SIG-M5 (cell line): Measurements from ENCODE around the gene CDR2L.
"Not testable (repeated sequence)": the region's sequence is repeated elsewhere in the genome, so short reads cannot be mapped to it uniquely, and the experiment has no call there.

Experiments used
- DNase-seq: peaks from one replicate; lab custom pipeline; 2025; lab: John Stamatoyannopoulos, UW

CDR2L gene

GRCh38 chr17:74959826-74960515, 27.5 kb upstream of the CDR2L start:
- no peak for DNase-seq

- no peak for DNase-seq
Observed at GRCh38 chr17:74960570-74961342, 26.7 kb upstream of the CDR2L start.

GRCh38 chr17:74961657-74962350, 25.6 kb upstream of the CDR2L start:
- no peak for DNase-seq

GRCh38 chr17:74962622-74963394, 24.6 kb upstream of the CDR2L start:
- no peak for DNase-seq

- no peak for DNase-seq
Observed at GRCh38 chr17:74963656-74964055, 23.8 kb upstream of the CDR2L start.

GRCh38 chr17:74964246-74964761, 23.1 kb upstream of the CDR2L start:
- no peak for DNase-seq

- DNase-seq, result no peak
Observed at GRCh38 chr17:74964988-74965622, 22.3 kb upstream of the CDR2L start.

GRCh38 chr17:74968361-74968780, 19.1 kb upstream of the CDR2L start:
- DNase-seq, result no peak

- not testable (repeated sequence) for DNase-seq
Observed at GRCh38 chr17:74969501-74969900, 17.9 kb upstream of the CDR2L start.

- no peak for DNase-seq
Observed at GRCh38 chr17:74970395-74970794, 17.0 kb upstream of the CDR2L start.

GRCh38 chr17:74971069-74971841, 16.2 kb upstream of the CDR2L start:
- DNase-seq, result no peak

GRCh38 chr17:74971842-74972106, 15.7 kb upstream of the CDR2L start:
- no peak for DNase-seq

GRCh38 chr17:74972107-74972972, 15.1 kb upstream of the CDR2L start, which contains the start of gene HID1:
TSS of gene HID1 (minus strand) at chr17:74972759. CDS start at chr17:74972656, 103 bp downstream.
- no peak for DNase-seq

GRCh38 chr17:74972973-74973328, 14.5 kb upstream of the CDR2L start:
- DNase-seq, result no peak

- DNase-seq, result no peak
Observed at GRCh38 chr17:74975943-74976342, 11.5 kb upstream of the CDR2L start.

GRCh38 chr17:74977802-74978201, 9.6 kb upstream of the CDR2L start:
- no peak for DNase-seq

- DNase-seq, result no peak
Observed at GRCh38 chr17:74978240-74978639, 9.2 kb upstream of the CDR2L start.

GRCh38 chr17:74979408-74980146, 7.9 kb upstream of the CDR2L start:
- no peak for DNase-seq

GRCh38 chr17:74981318-74981978, 6.0 kb upstream of the CDR2L start:
- DNase-seq, result no peak
